CD4-positive, alpha-beta T cell treated with Interleukin-1 beta for 1 hour (primary cell): ENCODE data around the gene GPRASP1.
"Not testable (repeated sequence)": the region's sequence is repeated elsewhere in the genome, so short reads cannot be mapped to it uniquely, and the experiment has no call there.

ENCODE experiments used
- DNase-seq, 2 donors: peaks; one replicate each; pipeline ENCODE4 v3.0.0-alpha.2; 2020 to 2022

GPRASP1 gene

GRCh38 chrX:102651242-102652011 lies at the start of gene GPRASP1:
TSS of gene GPRASP1 (plus strand) at chrX:102651483. CDS start at chrX:102653914, 2,431 bp downstream.
- DNase-seq = peak; percentile 70 to 71

- DNase-seq = no peak
These were observed 47.0 kb upstream of the GPRASP1 start for GRCh38 chrX:102604327-102604726.

- no peak for DNase-seq
These were observed 45.2 kb upstream of the GPRASP1 start for GRCh38 chrX:102606115-102606514.

- DNase-seq = no peak
These were observed 40.4 kb upstream of the GPRASP1 start for GRCh38 chrX:102610905-102611304.

GRCh38 chrX:102624105-102624504 lies 27.2 kb upstream of the GPRASP1 start:
- DNase-seq = no peak

- no peak for DNase-seq
These were observed 23.6 kb upstream of the GPRASP1 start for GRCh38 chrX:102627640-102628039.

- DNase-seq = no peak
These were observed 13.7 kb upstream of the GPRASP1 start for GRCh38 chrX:102637561-102637960.

GRCh38 chrX:102650903-102651241 lies 411 bp upstream of the GPRASP1 start:
- no peak for DNase-seq

GRCh38 chrX:102652031-102652688 lies 877 bp downstream of the GPRASP1 start:
- peak; percentile 76 to 77 for DNase-seq

GRCh38 chrX:102654696-102655095 lies 3.4 kb downstream of the GPRASP1 start:
- DNase-seq = no peak

- DNase-seq = no peak
These were observed 7.3 kb downstream of the GPRASP1 start for GRCh38 chrX:102658556-102658955.

- peak; percentile 79 to 80 for DNase-seq
These were observed 8.8 kb downstream of the GPRASP1 start for GRCh38 chrX:102659790-102660757.

- DNase-seq = not testable (repeated sequence)
These were observed 12.5 kb downstream of the GPRASP1 start for GRCh38 chrX:102663820-102664219.

- not testable (repeated sequence) for DNase-seq
These were observed 15.8 kb downstream of the GPRASP1 start for GRCh38 chrX:102667034-102667433.

- no peak for DNase-seq
These were observed 18.2 kb downstream of the GPRASP1 start for GRCh38 chrX:102669526-102669925.

GRCh38 chrX:102672856-102673255 lies 21.6 kb downstream of the GPRASP1 start:
- no peak for DNase-seq

- DNase-seq = not testable (repeated sequence)
These were observed 26.2 kb downstream of the GPRASP1 start for GRCh38 chrX:102677479-102677878.

- no peak for DNase-seq
These were observed 33.7 kb downstream of the GPRASP1 start for GRCh38 chrX:102684772-102685520.

- no peak for DNase-seq
These were observed 43.5 kb downstream of the GPRASP1 start for GRCh38 chrX:102694749-102695148.

- no peak for DNase-seq
These were observed 45.0 kb downstream of the GPRASP1 start for GRCh38 chrX:102696306-102696705.

- DNase-seq = no peak
These were observed 46.2 kb downstream of the GPRASP1 start for GRCh38 chrX:102697494-102697893.
